HG02973 (cell line): Measurements from ENCODE around the gene OR2C1.

ENCODE experiments used
- ATAC-seq: cut with Tn5 transposase; IDR thresholded peaks from one replicate; pipeline ENCODE4 v1.9.1; 2021; ENCODE audit warnings: moderate library complexity; ENCODE audit not compliant: unreplicated experiment

OR2C1 gene

GRCh38 chr16:3355589-3355988 is at the start of gene OR2C1:
OR2C1 (plus strand) TSS chr16:3355889; CDS start chr16:3355941, 52 bp downstream.
- ATAC-seq: no peak

GRCh38 chr16:3306078-3306477 is 49.6 kb upstream of the OR2C1 start:
- ATAC-seq: no peak

- no peak for ATAC-seq
Observed at GRCh38 chr16:3311496-3311895, 44.2 kb upstream of the OR2C1 start.

- ATAC-seq: no peak
Observed at GRCh38 chr16:3317315-3317999, 38.2 kb upstream of the OR2C1 start.

GRCh38 chr16:3321816-3322215 is 33.9 kb upstream of the OR2C1 start:
- no peak for ATAC-seq

- no peak for ATAC-seq
Observed at GRCh38 chr16:3327514-3327913, 28.2 kb upstream of the OR2C1 start.

- no peak for ATAC-seq
Observed at GRCh38 chr16:3328104-3328503, 27.6 kb upstream of the OR2C1 start.

- no peak for ATAC-seq
Observed at GRCh38 chr16:3328643-3329042, 27.0 kb upstream of the OR2C1 start.

- no peak for ATAC-seq
Observed at GRCh38 chr16:3346041-3346440, 9.6 kb upstream of the OR2C1 start.

GRCh38 chr16:3347586-3347985 is 8.1 kb upstream of the OR2C1 start:
- ATAC-seq: no peak

GRCh38 chr16:3348547-3349167 is 7.0 kb upstream of the OR2C1 start:
- ATAC-seq: no peak

GRCh38 chr16:3349175-3349574 is 6.5 kb upstream of the OR2C1 start:
- ATAC-seq: no peak

GRCh38 chr16:3356118-3356517 is 429 bp downstream of the OR2C1 start:
- ATAC-seq: no peak

- ATAC-seq: no peak
Observed at GRCh38 chr16:3358871-3359270, 3.2 kb downstream of the OR2C1 start.

GRCh38 chr16:3362931-3363330 is 7.2 kb downstream of the OR2C1 start:
- ATAC-seq: no peak

- no peak for ATAC-seq
Observed at GRCh38 chr16:3363793-3364192, 8.1 kb downstream of the OR2C1 start.

- no peak for ATAC-seq
Observed at GRCh38 chr16:3364774-3365427, 9.2 kb downstream of the OR2C1 start.

GRCh38 chr16:3369073-3369472 is 13.4 kb downstream of the OR2C1 start:
- no peak for ATAC-seq

GRCh38 chr16:3375680-3376079 is 20.0 kb downstream of the OR2C1 start:
- no peak for ATAC-seq

GRCh38 chr16:3377917-3378316 is 22.2 kb downstream of the OR2C1 start:
- no peak for ATAC-seq

GRCh38 chr16:3383045-3383448 is 27.4 kb downstream of the OR2C1 start:
- ATAC-seq: no peak

- no peak for ATAC-seq
Observed at GRCh38 chr16:3388325-3388724, 32.6 kb downstream of the OR2C1 start.
